Fibroblast of pulmonary artery (primary cell): ENCODE measurements around the gene ABCG1.

Experiments
- DNase-seq: peaks from one replicate; pipeline ENCODE4 v3.0.0-alpha.2; 2010; ENCODE audit warnings: low read depth
- H3K4me3 ChIP-seq: replicated peaks from 2 replicates; pipeline ENCODE4 v1.5.1; 2011; ENCODE audit warnings: low read depth, mild to moderate bottlenecking, control low read depth, low read length, moderate library complexity
- TF ChIP-seq, protein P1 (sequence below): IDR thresholded peaks from 2 replicates; pipeline ENCODE4 v1.5.1; 2011; ENCODE audit warnings: mild to moderate bottlenecking, control low read depth, low read length, inconsistent platforms; ENCODE audit errors: missing control alignments

Gene ABCG1

DNA sequence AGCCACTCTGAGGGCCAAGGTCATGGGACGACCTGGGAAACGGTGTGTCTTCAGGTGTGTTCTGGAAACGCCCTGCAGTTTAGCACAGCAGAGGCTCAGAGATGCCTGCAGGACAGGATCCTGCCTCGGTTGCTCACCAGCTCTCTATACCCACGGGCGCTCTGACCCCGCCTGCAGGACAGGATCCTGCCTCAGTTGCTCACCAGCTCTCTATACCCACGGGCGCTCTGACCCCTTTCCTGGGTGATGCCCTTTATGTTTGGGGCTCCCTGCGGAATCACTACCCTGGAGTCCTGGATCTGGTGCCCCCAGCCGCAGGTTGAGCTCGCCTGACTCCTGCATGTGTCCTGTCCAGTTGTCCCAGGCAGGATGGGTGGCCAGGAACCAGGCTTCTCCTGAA, 63.8 kb downstream of the ABCG1 start:
- H3K4me3 ChIP-seq: no peak overlapping the region
- no peak for DNase-seq
- TF ChIP-seq, protein P1, sequence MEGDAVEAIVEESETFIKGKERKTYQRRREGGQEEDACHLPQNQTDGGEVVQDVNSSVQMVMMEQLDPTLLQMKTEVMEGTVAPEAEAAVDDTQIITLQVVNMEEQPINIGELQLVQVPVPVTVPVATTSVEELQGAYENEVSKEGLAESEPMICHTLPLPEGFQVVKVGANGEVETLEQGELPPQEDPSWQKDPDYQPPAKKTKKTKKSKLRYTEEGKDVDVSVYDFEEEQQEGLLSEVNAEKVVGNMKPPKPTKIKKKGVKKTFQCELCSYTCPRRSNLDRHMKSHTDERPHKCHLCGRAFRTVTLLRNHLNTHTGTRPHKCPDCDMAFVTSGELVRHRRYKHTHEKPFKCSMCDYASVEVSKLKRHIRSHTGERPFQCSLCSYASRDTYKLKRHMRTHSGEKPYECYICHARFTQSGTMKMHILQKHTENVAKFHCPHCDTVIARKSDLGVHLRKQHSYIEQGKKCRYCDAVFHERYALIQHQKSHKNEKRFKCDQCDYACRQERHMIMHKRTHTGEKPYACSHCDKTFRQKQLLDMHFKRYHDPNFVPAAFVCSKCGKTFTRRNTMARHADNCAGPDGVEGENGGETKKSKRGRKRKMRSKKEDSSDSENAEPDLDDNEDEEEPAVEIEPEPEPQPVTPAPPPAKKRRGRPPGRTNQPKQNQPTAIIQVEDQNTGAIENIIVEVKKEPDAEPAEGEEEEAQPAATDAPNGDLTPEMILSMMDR: no peak

DNA sequence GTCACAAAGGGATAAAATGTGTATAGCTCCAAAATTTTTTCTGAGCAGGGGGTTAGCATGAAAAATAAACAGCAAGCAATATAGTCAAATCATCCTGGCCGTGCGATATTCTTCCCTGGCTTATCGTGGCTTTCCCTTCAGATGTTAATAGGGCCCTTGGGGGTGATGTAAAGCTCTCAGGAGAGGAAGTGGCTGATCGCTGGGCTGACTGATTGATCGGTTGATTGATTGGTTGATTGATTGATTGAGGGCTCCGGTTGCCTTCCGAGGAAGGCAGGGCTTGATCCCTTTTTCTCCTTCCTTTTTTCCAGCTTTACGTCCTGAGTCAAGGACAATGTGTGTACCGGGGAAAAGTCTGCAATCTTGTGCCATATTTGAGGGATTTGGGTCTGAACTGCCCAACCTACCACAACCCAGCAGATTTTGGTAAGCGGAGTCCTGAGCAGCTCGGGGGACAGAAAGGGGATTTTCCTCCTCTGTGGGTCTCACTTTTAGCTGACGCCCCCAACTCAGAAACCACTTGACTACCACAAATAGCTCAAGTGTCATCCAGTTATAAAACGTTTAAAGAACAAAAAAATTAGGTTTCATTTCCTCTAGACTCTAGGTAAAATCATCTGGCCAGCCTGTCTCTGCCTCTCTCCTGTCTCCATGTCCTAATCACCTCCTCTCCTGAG, 66.8 kb downstream of the ABCG1 start:
- no peak overlapping the region for H3K4me3 ChIP-seq
- no peak for DNase-seq
- TF ChIP-seq, protein P1: no peak

DNA sequence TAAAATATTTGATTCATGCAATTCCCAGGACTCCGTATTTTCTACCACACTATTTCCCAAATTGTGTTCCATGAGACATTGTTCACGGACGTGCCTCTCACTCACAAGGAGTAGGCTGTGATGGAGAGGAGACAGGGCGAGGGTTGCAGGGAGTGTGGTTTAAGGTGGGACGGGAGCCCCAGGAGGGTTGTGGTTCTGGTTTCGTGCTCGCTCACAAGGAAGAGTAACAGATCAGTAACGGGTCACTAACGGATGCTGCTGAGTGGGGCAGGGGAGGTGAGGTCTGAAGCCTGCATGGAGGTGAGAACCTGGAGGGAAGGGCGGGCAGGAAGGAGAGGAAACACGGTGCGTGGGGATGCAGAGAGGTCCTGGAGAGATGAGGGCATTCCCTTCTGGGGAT, 67.5 kb downstream of the ABCG1 start:
- DNase-seq: no peak
- no peak overlapping the region for H3K4me3 ChIP-seq
- TF ChIP-seq, protein P1: no peak

- TF ChIP-seq, protein P1: no peak
- H3K4me3 ChIP-seq: no peak overlapping the region
Observed at GRCh38 chr21:42287193-42288083, 68.5 kb downstream of the ABCG1 start.

DNA sequence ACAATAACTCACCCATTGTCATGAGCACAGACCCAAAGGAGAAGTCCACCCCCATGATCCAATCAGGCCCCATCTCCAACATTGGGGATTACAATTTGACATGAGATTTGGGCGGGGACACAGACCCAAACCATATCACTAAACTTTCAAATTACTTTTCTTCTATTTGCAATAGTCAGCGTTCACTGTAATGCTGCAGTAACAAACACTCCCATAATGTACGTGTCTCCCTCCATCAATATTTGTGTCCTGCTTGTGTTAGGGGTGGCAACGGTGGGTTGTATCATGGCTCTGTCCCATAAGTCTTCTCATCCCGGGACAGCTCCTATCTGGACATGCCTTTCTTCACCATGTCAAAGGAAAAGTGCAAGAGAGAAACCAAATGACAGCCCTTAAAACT, 70.0 kb downstream of the ABCG1 start:
- no peak overlapping the region for H3K4me3 ChIP-seq
- TF ChIP-seq, protein P1: no peak
- DNase-seq: no peak

More at GRCh38 chr21:42287193-42288083, 68.5 kb downstream of the ABCG1 start:
- DNase-seq: no peak

DNA sequence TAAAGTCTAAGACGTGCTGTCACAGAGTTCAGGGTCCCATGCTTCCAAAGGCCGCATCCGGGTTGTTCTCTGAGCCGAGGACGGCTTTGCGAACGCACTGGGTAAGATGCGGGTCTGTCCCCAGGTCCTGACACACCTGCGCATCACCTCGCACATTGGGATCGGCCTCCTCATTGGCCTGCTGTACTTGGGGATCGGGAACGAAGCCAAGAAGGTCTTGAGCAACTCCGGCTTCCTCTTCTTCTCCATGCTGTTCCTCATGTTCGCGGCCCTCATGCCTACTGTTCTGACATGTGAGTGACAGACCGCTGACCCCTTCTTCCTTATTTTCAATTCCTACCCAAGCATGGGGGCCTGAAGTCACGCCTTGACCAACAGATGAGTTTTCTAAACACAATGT, 71.0 kb downstream of the ABCG1 start:
- TF ChIP-seq, protein P1: no peak
- no peak for DNase-seq
- no peak overlapping the region for H3K4me3 ChIP-seq

GRCh38 chr21:42290505-42290904, 71.6 kb downstream of the ABCG1 start:
- TF ChIP-seq, protein P1: no peak
- no peak for DNase-seq
- no peak overlapping the region for H3K4me3 ChIP-seq
